Activated CD4-positive, alpha-beta T cell treated with anti-CD3 and anti-CD28 coated beads for 36 hours (primary cell): ENCODE results near the gene GLIS2. TPM values are rescaled to one million over a fixed set of nuclear protein-coding genes. Genes with fewer than 3 reads are reported as not detected.
A peak's percentile ranks its signal among the peaks of the same experiment; 100 is the strongest.

Source experiments
- ATAC-seq: fragments of 200-7000 bp; cut with Tn5 transposase; one replicate; pipeline ENCODE4 v1.10.0; 2021; ENCODE audit warnings: mild to moderate bottlenecking, moderate library complexity
- CTCF ChIA-PET: fragments of 350-600 bp; sonication (Branson Sonifier 250); formaldehyde crosslinking; loops from one replicate; lab custom pipeline; 2021; ENCODE audit warnings: antibody characterized with exemption; lab: Charles Lee
- POLR2A ChIA-PET: fragments of 350-600 bp; sonication (Branson Sonifier 250); formaldehyde crosslinking; loops from one replicate; lab custom pipeline; 2021; ENCODE audit warnings: antibody characterized with exemption, inconsistent platforms; lab: Charles Lee
- DNase-seq: peaks from one replicate; pipeline ENCODE4 v3.0.0-alpha.2; 2020
- H3K27ac Mint-ChIP-seq: one replicate; pipeline ENCODE4 v1.8.0; 2021; ENCODE audit warnings: mixed read lengths
- H3K27me3 Mint-ChIP-seq: one replicate; pipeline ENCODE4 v1.8.0; 2021; ENCODE audit warnings: mixed read lengths
- H3K36me3 Mint-ChIP-seq: one replicate; pipeline ENCODE4 v1.8.0; 2021; ENCODE audit warnings: low read depth, mixed read lengths
- H3K4me1 Mint-ChIP-seq: one replicate; pipeline ENCODE4 v1.8.0; 2021; ENCODE audit warnings: mixed read lengths
- H3K4me3 Mint-ChIP-seq: one replicate; pipeline ENCODE4 v1.8.0; 2021; ENCODE audit warnings: mild to moderate bottlenecking, moderate library complexity, mixed read lengths
- H3K9me3 Mint-ChIP-seq: one replicate; pipeline ENCODE4 v1.8.0; 2021; ENCODE audit warnings: low read depth, mixed read lengths
- intact Hi-C, 2 experiments: fragments of 100-400 bp; cut with DNase I in 1 of 2; cut with micrococcal nuclease in 1 of 2; formaldehyde crosslinking; loops; one replicate each; pipeline versions ENCODE4 v1.14.2 to v1.15.1; 2022 to 2024; cut with DNase I, micrococcal nuclease
- total RNA-seq, 2 experiments: library from RNA; stranded (reverse); gene quantifications; one replicate each; pipeline ENCODE4 v1.2.3, GENCODE V29; 2021

GLIS2 gene
- total RNA-seq, 2 experiments from 2014 or later = 0.27 to 0.30 TPM

DNA sequence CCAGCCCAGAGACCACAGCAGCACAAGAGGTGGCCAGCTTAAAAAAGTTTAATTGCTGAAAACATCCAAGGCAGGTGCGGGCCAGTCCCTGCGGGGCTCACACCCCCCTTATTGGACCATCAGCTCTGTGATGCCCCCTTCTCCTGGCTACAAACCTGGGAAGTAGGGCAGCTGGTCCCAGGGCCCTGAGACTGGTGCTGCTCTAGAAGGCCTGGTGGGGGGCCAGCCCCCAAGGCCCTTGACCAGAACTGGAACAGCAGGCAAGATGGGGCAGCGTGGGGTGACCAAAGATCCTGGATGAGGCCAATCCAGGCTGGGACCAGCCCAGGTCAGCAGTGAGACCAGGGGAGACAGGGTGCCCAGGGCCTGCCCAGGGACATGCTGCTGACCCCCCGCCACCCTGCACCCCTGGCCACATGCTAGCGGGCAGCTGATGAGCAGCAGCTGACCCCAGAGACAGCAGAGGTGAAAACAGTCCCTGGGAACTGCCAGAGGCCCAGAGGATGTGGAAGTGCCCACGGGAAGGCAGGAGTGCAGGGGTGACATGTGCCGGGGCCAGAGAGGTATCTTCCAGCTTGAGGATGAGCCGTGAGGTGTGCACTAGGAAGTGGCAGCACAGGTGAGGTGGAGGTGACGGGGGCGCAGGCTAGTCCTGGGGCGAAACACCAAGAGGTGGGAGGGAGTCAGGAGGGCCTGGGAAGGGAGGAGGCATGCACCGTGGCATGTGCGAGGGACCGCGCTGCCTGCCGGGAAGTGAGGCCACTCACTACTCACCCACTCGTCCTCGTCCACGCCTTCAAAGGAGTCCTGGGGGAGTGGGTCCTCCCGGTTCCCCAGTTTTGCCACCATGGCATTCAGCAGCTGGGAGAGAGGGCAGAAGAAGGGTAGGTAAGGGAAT, 38.9 kb downstream of the GLIS2 start:
- H3K27ac Mint-ChIP-seq = no peak overlapping the region
- DNase-seq (no peak), ATAC-seq (no peak)
- peaks cover 5% of the 10 kb centered on the region for H3K36me3 Mint-ChIP-seq
- no peaks in the 10 kb centered on the region for H3K27me3 Mint-ChIP-seq
- no peaks in the 10 kb centered on the region for H3K9me3 Mint-ChIP-seq
- peaks cover 9% of the 10 kb centered on the region for H3K4me1 Mint-ChIP-seq
- CTCF ChIA-PET = no interaction called here
- intact Hi-C loops = loop anchor here (5.0 to 10.0 kb wide), 4 partner anchors 63 to 600 kb away; partner anchors contain the start of genes CORO7 (in 1 of the 2), NUDT16L1 (in 1 of the 2) and SEC14L5 (in 1 of the 2)
- POLR2A ChIA-PET = interaction anchor here (1.2 kb wide), 1 partner anchor 9 kb away, joined by 7 read pairs; no protein-coding TSS in a partner anchor
- H3K4me3 Mint-ChIP-seq = no peak overlapping the region

DNA sequence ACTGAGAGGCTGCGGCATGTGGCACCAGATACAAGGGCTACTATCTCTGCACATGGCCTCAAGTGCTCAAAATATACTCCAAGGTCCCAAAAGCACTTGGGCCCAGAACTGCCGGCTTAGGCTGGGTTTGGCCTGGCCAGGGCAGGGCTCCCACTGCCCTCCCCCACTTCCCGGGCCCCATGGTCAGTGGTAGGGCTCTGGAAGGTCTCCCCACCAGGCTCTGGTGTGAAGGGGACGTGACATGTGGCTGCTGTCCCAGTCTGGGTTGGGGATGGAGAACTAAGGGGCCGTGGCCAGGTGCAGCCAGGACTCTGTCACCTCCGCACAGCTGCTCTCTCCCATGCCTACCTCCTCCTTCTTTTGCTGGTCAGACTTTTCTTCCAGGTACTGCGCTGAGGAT, 41.0 kb downstream of the GLIS2 start:
- DNase-seq (no peak), ATAC-seq (no peak)
- ChIA-PET CTCF (no interaction called here), POLR2A (no interaction called here)
- intact Hi-C loops = loop anchor here (10.0 kb wide), 2 partner anchors 228 to 598 kb away; partner anchors contain the start of gene SEC14L5 (in 1 of the 2)
- Mint-ChIP-seq H3K36me3 (peaks cover 6% of the 10 kb centered on the region), H3K27me3 (no peaks in the 10 kb centered on the region), H3K27ac (no peak overlapping the region), H3K4me1 (peaks cover 2% of the 10 kb centered on the region), H3K9me3 (no peaks in the 10 kb centered on the region), H3K4me3 (no peak overlapping the region)

DNA sequence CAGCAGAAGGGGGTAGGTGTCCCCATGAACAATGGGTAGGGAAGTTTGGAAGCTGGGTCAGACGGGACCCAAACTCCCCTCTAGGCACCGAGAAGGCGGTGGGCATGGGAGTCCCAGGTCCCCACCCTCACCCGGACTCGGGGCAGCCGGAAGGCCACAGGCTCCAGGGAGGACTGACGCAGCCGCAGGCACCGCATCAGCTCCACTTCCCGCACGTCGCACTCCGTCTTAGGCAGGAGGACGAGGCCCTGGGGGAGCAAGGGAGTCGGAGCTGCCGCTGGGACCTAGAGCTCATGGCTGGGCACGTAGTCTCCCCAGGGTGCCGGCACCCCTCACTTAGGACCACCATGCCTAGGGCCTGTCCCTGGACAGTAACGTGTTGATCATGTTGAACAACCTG, 42.4 kb downstream of the GLIS2 start:
- Mint-ChIP-seq H3K27ac (no peak overlapping the region), H3K4me3 (no peak overlapping the region), H3K4me1 (no peaks in the 10 kb centered on the region), H3K27me3 (no peaks in the 10 kb centered on the region), H3K36me3 (peaks cover 6% of the 10 kb centered on the region), H3K9me3 (no peaks in the 10 kb centered on the region)
- POLR2A ChIA-PET = no interaction called here
- CTCF ChIA-PET = interaction anchor here (0.9 to 1.9 kb wide), 5 partner anchors 9 to 50 kb away, joined by 3 to 10 read pairs (median 4); no protein-coding TSS in a partner anchor
- DNase-seq = no peak
- ATAC-seq = no peak
- intact Hi-C loops = loop anchor here (10.0 kb wide), 2 partner anchors 227 to 597 kb away; partner anchors contain the start of gene SEC14L5 (in 1 of the 2)

DNA sequence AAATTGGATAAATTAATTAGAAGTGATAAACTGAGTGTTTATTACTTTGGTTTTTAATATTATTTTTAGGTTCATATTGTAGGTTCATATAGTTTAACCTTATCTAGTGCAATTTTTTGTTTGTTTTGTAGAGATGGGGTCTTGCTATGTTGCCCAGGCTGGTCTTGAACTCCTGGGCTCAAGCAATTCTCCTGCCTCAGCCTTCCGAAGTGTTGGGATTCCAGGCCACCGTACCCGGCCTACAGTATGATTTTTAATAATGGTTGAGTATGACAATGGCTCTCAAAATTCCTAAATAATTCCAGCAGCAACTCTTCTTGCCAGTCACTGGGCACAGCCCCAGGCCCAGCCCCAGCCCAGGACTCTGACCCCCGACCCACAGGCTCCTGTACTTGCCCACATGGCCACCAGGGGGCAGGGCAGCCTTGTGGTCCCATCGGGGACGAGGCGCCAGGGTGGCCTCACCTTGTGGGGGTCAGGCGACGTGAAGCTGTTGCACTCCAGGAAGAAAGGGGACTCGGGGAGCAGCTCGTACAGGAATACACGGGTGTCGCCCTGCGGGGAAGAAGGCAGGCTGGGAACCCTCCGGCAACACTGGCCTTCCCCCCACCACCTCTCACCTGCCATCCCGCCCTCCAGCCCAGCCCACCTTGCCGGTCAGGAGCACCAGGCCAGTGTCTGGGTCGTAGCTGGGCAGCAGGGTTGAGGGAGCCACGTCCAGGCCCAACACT, 43.1 kb downstream of the GLIS2 start:
- H3K4me3 Mint-ChIP-seq = no peak overlapping the region
- no peaks in the 10 kb centered on the region for H3K4me1 Mint-ChIP-seq
- H3K9me3 Mint-ChIP-seq = no peaks in the 10 kb centered on the region
- peaks cover 12% of the 10 kb centered on the region for H3K36me3 Mint-ChIP-seq
- ATAC-seq (peak; percentile 75), DNase-seq (peak; percentile 81)
- intact Hi-C loops = loop anchor here (1.0 to 10.0 kb wide), 4 partner anchors 43 to 596 kb away; partner anchors contain the start of gene SEC14L5 (in 1 of the 2)
- H3K27me3 Mint-ChIP-seq = no peaks in the 10 kb centered on the region
- CTCF ChIA-PET = interaction anchor here (0.6 to 1.9 kb wide), 9 partner anchors 10 to 131 kb away, joined by 3 to 10 read pairs (median 4); no protein-coding TSS in a partner anchor
- POLR2A ChIA-PET = interaction anchor here (0.6 kb wide), 1 partner anchor 113 kb away, joined by 5 read pairs; no protein-coding TSS in a partner anchor
- H3K27ac Mint-ChIP-seq = no peak overlapping the region

DNA sequence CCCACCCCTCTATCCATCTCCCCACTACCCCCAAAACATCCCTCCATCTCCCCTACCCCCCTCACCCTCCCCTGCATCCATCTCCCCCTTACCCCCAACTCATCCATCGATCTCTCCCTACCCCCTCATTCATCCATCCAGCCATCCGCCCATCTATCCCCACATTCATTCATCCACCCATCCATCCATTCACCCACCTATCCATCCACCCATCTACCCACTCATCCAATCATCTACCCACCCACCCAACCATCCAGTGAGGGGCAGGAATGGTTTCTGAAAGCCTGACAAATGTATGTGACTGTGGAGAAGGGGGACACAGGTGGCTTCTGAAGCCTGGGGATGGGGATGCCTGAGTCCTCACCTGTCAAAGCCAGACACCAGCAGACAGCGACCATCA, 44.0 kb downstream of the GLIS2 start:
- Mint-ChIP-seq H3K36me3 (peaks cover 14% of the 10 kb centered on the region), H3K27ac (no peak overlapping the region), H3K9me3 (no peaks in the 10 kb centered on the region), H3K27me3 (no peaks in the 10 kb centered on the region), H3K4me3 (no peak overlapping the region), H3K4me1 (no peaks in the 10 kb centered on the region)
- ATAC-seq (no peak), DNase-seq (no peak)
- intact Hi-C loops = loop anchor here (1.0 to 10.0 kb wide), 4 partner anchors 42 to 595 kb away; partner anchors contain the start of gene SEC14L5 (in 1 of the 2)
- ChIA-PET CTCF (interaction anchor here (0.6 to 1.9 kb wide), 6 partner anchors 9 to 54 kb away, joined by 3 to 10 read pairs (median 5); no protein-coding TSS in a partner anchor), POLR2A (no interaction called here)

DNA sequence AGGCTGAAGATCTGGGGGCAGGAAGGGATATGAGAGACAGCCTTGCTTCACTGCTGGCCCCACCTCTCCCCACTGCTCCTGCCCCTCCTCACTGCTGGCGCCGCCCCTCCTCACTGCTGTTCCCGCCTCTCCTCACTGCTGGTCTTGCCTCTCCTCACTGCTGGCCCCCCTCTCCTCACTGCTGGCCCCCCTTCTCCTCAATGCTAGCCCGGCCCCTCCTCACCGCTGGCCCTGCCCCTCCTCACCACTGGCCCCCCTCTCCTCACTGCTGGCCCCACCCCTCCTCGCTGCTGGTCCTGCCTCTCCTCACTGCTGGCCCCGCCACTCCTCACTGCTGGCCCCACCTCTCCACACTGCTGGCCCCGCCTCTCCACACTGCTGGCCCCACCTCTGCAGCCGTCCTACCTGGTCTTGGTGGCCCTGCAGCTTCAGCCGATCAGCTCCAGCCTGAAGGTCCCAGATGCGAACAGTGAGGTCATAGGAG, 44.7 kb downstream of the GLIS2 start:
- CTCF ChIA-PET = interaction anchor here (0.8 kb wide), 1 partner anchor 42 kb away, joined by 3 read pairs; no protein-coding TSS in a partner anchor
- peak; percentile 28 for DNase-seq
- peak; percentile 56 for ATAC-seq
- Mint-ChIP-seq H3K4me3 (no peak overlapping the region), H3K4me1 (no peaks in the 10 kb centered on the region), H3K36me3 (peaks cover 14% of the 10 kb centered on the region), H3K27ac (no peak overlapping the region), H3K27me3 (no peaks in the 10 kb centered on the region), H3K9me3 (no peaks in the 10 kb centered on the region)
- POLR2A ChIA-PET = no interaction called here
- intact Hi-C loops = no loop called here

DNA sequence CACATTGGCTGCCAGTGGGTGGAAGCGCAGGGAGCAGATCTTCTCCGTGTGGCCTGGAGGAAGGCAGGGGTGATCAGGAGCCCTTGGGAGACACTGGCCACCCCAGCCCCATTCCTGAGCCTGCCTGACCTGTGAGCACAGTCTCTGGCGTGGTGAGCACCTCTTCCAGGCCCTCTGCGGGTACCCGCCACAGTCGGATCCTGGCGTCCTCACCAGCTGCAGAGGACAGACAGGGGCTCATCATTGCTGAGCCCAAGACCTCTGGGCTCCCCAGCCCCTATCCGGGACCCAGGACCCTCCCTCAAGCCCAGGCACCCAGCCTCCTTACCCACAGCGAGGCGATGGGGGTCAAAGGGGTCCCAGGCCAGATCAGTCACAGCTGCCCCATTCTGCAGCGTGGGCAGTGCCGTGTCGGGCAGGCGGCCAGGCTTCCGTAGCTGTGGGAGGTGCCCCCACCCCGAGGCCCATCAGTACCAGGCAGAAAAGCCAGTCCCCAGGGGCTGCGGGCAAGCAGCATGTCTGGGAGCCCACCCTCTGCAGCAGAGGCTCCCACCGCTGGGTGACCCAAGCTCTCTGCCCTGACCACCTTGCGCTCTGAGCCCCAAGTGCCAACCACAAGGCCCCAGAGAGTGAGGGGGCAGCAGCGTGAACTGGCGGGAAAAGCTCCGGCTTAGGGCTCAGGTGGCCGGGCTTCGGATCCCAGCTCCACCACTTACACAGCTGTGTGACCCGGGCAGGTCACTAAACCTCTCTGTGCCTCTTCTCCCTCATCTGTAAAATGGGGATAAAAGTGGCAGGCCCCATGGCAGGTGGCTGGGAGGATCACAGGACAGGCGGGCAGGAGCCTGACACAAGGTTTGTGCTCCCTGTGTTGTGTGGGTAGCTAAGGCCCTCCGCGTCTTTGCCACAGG, 45.4 kb downstream of the GLIS2 start:
- no peak for ATAC-seq
- CTCF ChIA-PET = no interaction called here
- Mint-ChIP-seq H3K27me3 (no peaks in the 10 kb centered on the region), H3K36me3 (peaks cover 14% of the 10 kb centered on the region), H3K9me3 (no peaks in the 10 kb centered on the region), H3K4me1 (no peaks in the 10 kb centered on the region), H3K4me3 (no peak overlapping the region), H3K27ac (no peak overlapping the region)
- no peak for DNase-seq
- intact Hi-C loops = no loop called here
- POLR2A ChIA-PET = no interaction called here

DNA sequence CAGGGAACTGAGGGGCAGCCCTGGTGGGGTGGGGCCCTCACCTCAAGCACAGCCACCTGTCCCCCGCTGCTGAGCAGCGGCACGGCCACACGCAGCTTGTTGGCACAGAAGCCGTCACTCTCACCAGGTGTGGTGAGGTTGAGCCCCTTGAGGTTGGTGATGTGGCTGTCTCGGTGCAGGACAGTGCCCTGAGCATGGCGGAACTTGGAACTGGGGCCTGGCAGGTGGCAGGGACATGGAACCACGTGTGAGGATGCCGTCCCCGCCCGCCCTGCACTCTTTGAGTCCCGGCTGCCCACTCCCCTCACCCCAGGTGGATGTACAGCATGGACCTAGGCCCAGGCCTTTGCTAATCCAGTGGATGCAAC, 46.1 kb downstream of the GLIS2 start:
- Mint-ChIP-seq H3K36me3 (peaks cover 14% of the 10 kb centered on the region), H3K27ac (no peak overlapping the region), H3K9me3 (no peaks in the 10 kb centered on the region), H3K27me3 (no peaks in the 10 kb centered on the region), H3K4me3 (no peak overlapping the region), H3K4me1 (no peaks in the 10 kb centered on the region)
- no peak for DNase-seq
- POLR2A ChIA-PET = no interaction called here
- ATAC-seq = no peak
- intact Hi-C loops = no loop called here
- CTCF ChIA-PET = interaction anchor here (0.5 kb wide), 1 partner anchor 282 kb away, joined by 3 read pairs; no protein-coding TSS in a partner anchor

DNA sequence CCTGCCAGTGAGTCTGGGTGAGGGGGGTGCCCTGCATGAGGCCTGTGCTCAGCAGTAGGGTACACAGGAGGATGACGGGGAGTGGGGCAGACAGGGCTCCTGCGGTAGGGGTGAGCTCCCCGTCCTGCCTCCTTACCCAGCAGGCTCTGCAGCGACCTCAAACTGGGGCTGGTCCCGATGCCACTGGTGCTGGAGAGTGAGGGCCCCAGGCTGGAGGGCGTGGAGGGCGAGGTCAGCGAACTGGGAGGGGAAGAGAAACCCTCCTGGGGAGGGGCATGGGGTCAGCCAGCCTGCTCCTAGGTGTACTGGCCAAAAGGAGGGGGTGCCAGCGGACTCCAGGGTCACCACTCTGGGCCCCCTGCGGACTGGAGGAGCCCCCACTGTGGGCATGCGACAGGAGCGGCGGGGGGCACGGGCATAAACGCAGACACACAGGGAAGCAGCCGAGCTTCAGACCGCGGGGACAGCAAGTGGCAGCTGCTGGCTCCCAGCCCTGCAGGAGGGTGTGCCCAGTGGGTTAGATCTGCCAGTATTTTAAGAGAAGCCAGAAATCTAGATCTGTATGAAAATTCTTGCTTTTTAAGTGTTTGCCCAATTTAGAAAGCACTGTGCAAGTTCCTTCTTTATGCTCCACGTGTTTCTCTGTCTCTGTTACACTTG, 46.7 kb downstream of the GLIS2 start:
- H3K9me3 Mint-ChIP-seq = no peaks in the 10 kb centered on the region
- POLR2A ChIA-PET = no interaction called here
- intact Hi-C loops = no loop called here
- ATAC-seq (no peak), DNase-seq (no peak)
- no peak overlapping the region for H3K4me3 Mint-ChIP-seq
- peaks cover 14% of the 10 kb centered on the region for H3K36me3 Mint-ChIP-seq
- no peaks in the 10 kb centered on the region for H3K4me1 Mint-ChIP-seq
- no peak overlapping the region for H3K27ac Mint-ChIP-seq
- CTCF ChIA-PET = interaction anchor here (0.5 kb wide), 2 partner anchors 58 to 283 kb away, joined by 3 read pairs; no protein-coding TSS in a partner anchor
- H3K27me3 Mint-ChIP-seq = no peaks in the 10 kb centered on the region
